ENCODE data around the gene AK8.

DNA sequence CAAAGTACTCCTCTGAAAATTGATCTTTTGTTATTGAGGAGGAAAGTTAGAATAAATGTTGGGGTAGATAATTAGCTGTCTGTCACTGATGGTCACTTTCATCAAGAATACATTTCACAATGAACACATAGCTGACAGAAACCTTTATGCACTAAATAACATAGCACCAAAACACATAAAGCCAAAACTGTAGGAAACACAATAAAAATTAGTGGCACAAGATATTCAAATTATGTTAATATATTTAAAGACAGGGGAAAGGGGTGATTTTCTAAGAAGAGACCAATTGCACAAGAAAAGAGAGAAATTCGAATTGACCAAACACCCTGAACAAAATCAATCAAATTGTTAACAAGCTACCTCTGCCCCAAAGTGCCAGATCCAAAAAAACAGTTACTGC is 89.7 kb downstream of the AK8 start:
- TF ChIP-seq, protein P1, sequence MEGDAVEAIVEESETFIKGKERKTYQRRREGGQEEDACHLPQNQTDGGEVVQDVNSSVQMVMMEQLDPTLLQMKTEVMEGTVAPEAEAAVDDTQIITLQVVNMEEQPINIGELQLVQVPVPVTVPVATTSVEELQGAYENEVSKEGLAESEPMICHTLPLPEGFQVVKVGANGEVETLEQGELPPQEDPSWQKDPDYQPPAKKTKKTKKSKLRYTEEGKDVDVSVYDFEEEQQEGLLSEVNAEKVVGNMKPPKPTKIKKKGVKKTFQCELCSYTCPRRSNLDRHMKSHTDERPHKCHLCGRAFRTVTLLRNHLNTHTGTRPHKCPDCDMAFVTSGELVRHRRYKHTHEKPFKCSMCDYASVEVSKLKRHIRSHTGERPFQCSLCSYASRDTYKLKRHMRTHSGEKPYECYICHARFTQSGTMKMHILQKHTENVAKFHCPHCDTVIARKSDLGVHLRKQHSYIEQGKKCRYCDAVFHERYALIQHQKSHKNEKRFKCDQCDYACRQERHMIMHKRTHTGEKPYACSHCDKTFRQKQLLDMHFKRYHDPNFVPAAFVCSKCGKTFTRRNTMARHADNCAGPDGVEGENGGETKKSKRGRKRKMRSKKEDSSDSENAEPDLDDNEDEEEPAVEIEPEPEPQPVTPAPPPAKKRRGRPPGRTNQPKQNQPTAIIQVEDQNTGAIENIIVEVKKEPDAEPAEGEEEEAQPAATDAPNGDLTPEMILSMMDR (IDR thresholded peaks at IDR 0.05), result no peak
- no peak for TF ChIP-seq POLR2A (IDR thresholded peaks at IDR 0.05)

All from body of pancreas (tissue), 4 donors.